ENCODE data around the gene BCKDHB.
"Not testable (repeated sequence)": the region's sequence is repeated elsewhere in the genome, so short reads cannot be mapped to it uniquely, and the experiment has no call there.

Gene BCKDHB

GRCh38 chr6:80271074-80271473 is 164.6 kb downstream of the BCKDHB start:
- DNase-seq: no peak

- DNase-seq: no peak
Observed at GRCh38 chr6:80272988-80273387, 166.5 kb downstream of the BCKDHB start.

GRCh38 chr6:80276861-80277260 is 170.4 kb downstream of the BCKDHB start:
- no peak for DNase-seq

GRCh38 chr6:80277501-80277900 is 171.0 kb downstream of the BCKDHB start:
- no peak for DNase-seq

GRCh38 chr6:80280262-80281010 is 174.0 kb downstream of the BCKDHB start:
- DNase-seq: no peak

- no peak for DNase-seq
Observed at GRCh38 chr6:80282913-80283554, 176.6 kb downstream of the BCKDHB start.

GRCh38 chr6:80287112-80287511 is 180.6 kb downstream of the BCKDHB start:
- DNase-seq: no peak

- no peak for DNase-seq
Observed at GRCh38 chr6:80287607-80288006, 181.1 kb downstream of the BCKDHB start.

GRCh38 chr6:80289727-80290126 is 183.3 kb downstream of the BCKDHB start:
- no peak for DNase-seq

GRCh38 chr6:80294531-80294930 is 188.1 kb downstream of the BCKDHB start:
- DNase-seq: not testable (repeated sequence)

GRCh38 chr6:80302716-80303115 is 196.2 kb downstream of the BCKDHB start:
- no peak for DNase-seq

- DNase-seq: no peak
Observed at GRCh38 chr6:80304014-80304413, 197.5 kb downstream of the BCKDHB start.

GRCh38 chr6:80314531-80314930 is 208.1 kb downstream of the BCKDHB start:
- no peak for DNase-seq

GRCh38 chr6:80316686-80317231 is 210.3 kb downstream of the BCKDHB start:
- DNase-seq: no peak

GRCh38 chr6:80319196-80319595 is 212.7 kb downstream of the BCKDHB start:
- DNase-seq: no peak

GRCh38 chr6:80321011-80321410 is 214.5 kb downstream of the BCKDHB start:
- no peak for DNase-seq

- no peak for DNase-seq
Observed at GRCh38 chr6:80325742-80326141, 219.3 kb downstream of the BCKDHB start.

- no peak for DNase-seq
Observed at GRCh38 chr6:80328652-80329051, 222.2 kb downstream of the BCKDHB start.

- no peak for DNase-seq
Observed at GRCh38 chr6:80329496-80329895, 223.0 kb downstream of the BCKDHB start.

- no peak for DNase-seq
Observed at GRCh38 chr6:80330961-80331360, 224.5 kb downstream of the BCKDHB start.

GRCh38 chr6:80331522-80331921 is 225.1 kb downstream of the BCKDHB start:
- no peak for DNase-seq

- DNase-seq: no peak
Observed at GRCh38 chr6:80331974-80332373, 225.5 kb downstream of the BCKDHB start.

GRCh38 chr6:80333342-80333741 is 226.9 kb downstream of the BCKDHB start:
- DNase-seq: no peak

- no peak for DNase-seq
Observed at GRCh38 chr6:80335121-80335531, 228.7 kb downstream of the BCKDHB start.
